ENCODE results near the gene NLRP3.

DNA sequence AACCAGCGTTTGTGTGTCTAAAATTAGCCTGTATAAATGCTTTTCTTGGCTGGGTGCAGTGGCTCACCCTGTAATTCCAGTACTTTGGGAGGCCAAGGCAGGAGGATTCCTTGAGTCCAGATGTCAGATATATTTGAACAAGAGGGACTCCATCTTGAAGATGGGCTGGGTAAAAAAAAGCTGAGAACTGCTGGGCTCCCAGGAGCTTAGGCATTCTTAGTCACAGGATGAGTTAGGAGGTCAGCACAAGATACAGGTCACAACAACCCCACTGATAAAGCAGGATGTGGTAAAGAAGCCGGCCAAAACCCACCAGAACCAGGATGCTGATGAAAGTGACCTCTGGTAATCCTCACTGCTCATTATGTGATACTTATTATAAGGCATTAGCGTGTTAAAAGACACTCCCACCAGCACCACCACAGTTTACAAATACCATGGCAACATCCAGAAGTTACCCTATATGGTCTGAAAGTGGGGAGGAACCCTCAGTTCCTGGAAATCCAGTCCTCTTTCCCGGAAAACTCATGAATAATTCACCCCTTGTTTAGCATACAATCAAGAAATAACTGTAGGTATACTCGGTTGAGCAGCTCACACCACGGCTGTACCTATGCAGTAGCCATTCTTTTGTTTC, 48.1 kb upstream of the NLRP3 start:
- TF ChIP-seq EZH2 (IDR thresholded peaks at IDR 0.05; ENCODE audit: borderline replicate concordance), result no peak
- TF ChIP-seq, protein P1, sequence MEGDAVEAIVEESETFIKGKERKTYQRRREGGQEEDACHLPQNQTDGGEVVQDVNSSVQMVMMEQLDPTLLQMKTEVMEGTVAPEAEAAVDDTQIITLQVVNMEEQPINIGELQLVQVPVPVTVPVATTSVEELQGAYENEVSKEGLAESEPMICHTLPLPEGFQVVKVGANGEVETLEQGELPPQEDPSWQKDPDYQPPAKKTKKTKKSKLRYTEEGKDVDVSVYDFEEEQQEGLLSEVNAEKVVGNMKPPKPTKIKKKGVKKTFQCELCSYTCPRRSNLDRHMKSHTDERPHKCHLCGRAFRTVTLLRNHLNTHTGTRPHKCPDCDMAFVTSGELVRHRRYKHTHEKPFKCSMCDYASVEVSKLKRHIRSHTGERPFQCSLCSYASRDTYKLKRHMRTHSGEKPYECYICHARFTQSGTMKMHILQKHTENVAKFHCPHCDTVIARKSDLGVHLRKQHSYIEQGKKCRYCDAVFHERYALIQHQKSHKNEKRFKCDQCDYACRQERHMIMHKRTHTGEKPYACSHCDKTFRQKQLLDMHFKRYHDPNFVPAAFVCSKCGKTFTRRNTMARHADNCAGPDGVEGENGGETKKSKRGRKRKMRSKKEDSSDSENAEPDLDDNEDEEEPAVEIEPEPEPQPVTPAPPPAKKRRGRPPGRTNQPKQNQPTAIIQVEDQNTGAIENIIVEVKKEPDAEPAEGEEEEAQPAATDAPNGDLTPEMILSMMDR (IDR thresholded peaks at IDR 0.05; ENCODE audit: poor library complexity), result no peak
